ENCODE results near the gene AP1G1.
"Not testable (repeated sequence)": the region's sequence is repeated elsewhere in the genome, so short reads cannot be mapped to it uniquely, and the experiment has no call there.

AP1G1 gene

DNA sequence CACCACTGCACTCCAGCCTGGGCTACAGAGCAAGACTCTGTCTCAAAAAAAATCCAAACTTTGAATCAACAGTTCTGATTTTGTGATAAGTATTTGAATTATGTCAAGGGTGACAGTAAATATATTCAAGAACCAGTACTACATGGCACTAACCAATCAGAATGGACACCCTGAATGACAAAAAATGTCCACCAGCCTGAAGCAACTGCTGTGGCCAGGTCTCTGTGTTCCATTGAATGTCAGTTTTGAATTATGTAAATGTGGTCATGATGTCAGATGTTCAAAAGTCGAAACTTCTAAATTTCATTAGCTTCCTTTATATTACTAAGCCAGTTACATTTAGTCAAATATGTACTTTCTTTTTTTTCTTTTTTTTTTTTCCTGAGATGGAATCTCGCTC, 21.7 kb upstream of the AP1G1 start:
- no peaks in the 10 kb centered on the region for H3K36me3 ChIP-seq (ENCODE audit: control insufficient read depth, low read length)
- H3K4me2 ChIP-seq (ENCODE audit: low read length), result no peak overlapping the region
- H3F3A ChIP-seq (ENCODE audit: control insufficient read depth, insufficient read depth), result no peaks in the 10 kb centered on the region
- H3K27me3 ChIP-seq (ENCODE audit: control insufficient read depth, low read length), result peaks cover 3% of the 10 kb centered on the region; the same call in 1 of the 2 replicates
- H3K27ac ChIP-seq (ENCODE audit: low read depth, low read length), result no peak overlapping the region
- H3K4me3 ChIP-seq (ENCODE audit: low read length), result no peak overlapping the region
- H3K4me1 ChIP-seq (ENCODE audit: control insufficient read depth, low read length), result no peaks in the 10 kb centered on the region
- TF ChIP-seq EZH2phosphoT487 (IDR thresholded peaks at IDR 0.05; ENCODE audit: borderline replicate concordance, low read length) (no peak), CTCF (IDR thresholded peaks at IDR 0.05; ENCODE audit: low read depth, low read length, poor library complexity, severe bottlenecking) (no peak)
- no peaks in the 10 kb centered on the region for H4K20me1 ChIP-seq (ENCODE audit: control insufficient read depth, insufficient read depth, low read depth, low read length)
- no peaks in the 10 kb centered on the region for H3K9me2 ChIP-seq (replicated peaks; ENCODE audit: control insufficient read depth, low read length)
- H3K9me3 ChIP-seq (ENCODE audit: control insufficient read depth, insufficient read depth, low read length), result no peaks in the 10 kb centered on the region
- H3K79me2 ChIP-seq (ENCODE audit: control insufficient read depth, low read length), result no peaks in the 10 kb centered on the region

- no peaks in the 10 kb centered on the region for H3K9me2 ChIP-seq (replicated peaks; ENCODE audit: control insufficient read depth, low read length)
- no peaks in the 10 kb centered on the region for H3K36me3 ChIP-seq (ENCODE audit: control insufficient read depth, low read length)
- no peaks in the 10 kb centered on the region for H3K79me2 ChIP-seq (ENCODE audit: control insufficient read depth, low read length)
- H3F3A ChIP-seq (ENCODE audit: control insufficient read depth, insufficient read depth), result no peaks in the 10 kb centered on the region
- no peak for TF ChIP-seq EZH2phosphoT487 (IDR thresholded peaks at IDR 0.05; ENCODE audit: borderline replicate concordance, low read length)
- no peak for TF ChIP-seq CTCF (IDR thresholded peaks at IDR 0.05; ENCODE audit: low read depth, low read length, poor library complexity, severe bottlenecking)
- H3K4me1 ChIP-seq (ENCODE audit: control insufficient read depth, low read length), result no peaks in the 10 kb centered on the region
- H4K20me1 ChIP-seq (ENCODE audit: control insufficient read depth, insufficient read depth, low read depth, low read length), result no peaks in the 10 kb centered on the region
- no peak overlapping the region for H3K27ac ChIP-seq (ENCODE audit: low read depth, low read length)
- no peak overlapping the region for H3K4me3 ChIP-seq (ENCODE audit: low read length)
- H3K27me3 ChIP-seq (ENCODE audit: control insufficient read depth, low read length), result peaks cover 3% of the 10 kb centered on the region; the same call in 1 of the 2 replicates
- no peak overlapping the region for H3K4me2 ChIP-seq (ENCODE audit: low read length)
- no peaks in the 10 kb centered on the region for H3K9me3 ChIP-seq (ENCODE audit: control insufficient read depth, insufficient read depth, low read length)
Observed at GRCh38 chr16:71826533-71827017, 17.9 kb upstream of the AP1G1 start.

GRCh38 chr16:71817155-71817500, 8.5 kb upstream of the AP1G1 start:
- not testable (repeated sequence) for H3K9me3 ChIP-seq (ENCODE audit: control insufficient read depth, insufficient read depth, low read length); H4K20me1 ChIP-seq (ENCODE audit: control insufficient read depth, insufficient read depth, low read depth, low read length); H3K79me2 ChIP-seq (ENCODE audit: control insufficient read depth, low read length); H3K27me3 ChIP-seq (ENCODE audit: control insufficient read depth, low read length); H3F3A ChIP-seq (ENCODE audit: control insufficient read depth, insufficient read depth); H3K36me3 ChIP-seq (ENCODE audit: control insufficient read depth, low read length); H3K9me2 ChIP-seq (replicated peaks; ENCODE audit: control insufficient read depth, low read length)
- H3K4me2 ChIP-seq (ENCODE audit: low read length), result peak overlapping the region; percentile 53
- peaks cover 29% of the 10 kb centered on the region for H3K4me1 ChIP-seq (ENCODE audit: control insufficient read depth, low read length)
- peak overlapping the region; percentile 20; the same call in 1 of the 2 replicates for H3K4me3 ChIP-seq (ENCODE audit: low read length)
- H3K27ac ChIP-seq (ENCODE audit: low read depth, low read length), result peak overlapping the region; percentile 24; the same call in 1 of the 2 replicates

- H3K4me3 ChIP-seq (ENCODE audit: low read length), result no peak overlapping the region
- H3K4me1 ChIP-seq (ENCODE audit: control insufficient read depth, low read length), result peaks cover 23% of the 10 kb centered on the region
- no peaks in the 10 kb centered on the region for H3K9me3 ChIP-seq (ENCODE audit: control insufficient read depth, insufficient read depth, low read length)
- no peaks in the 10 kb centered on the region for H3K9me2 ChIP-seq (replicated peaks; ENCODE audit: control insufficient read depth, low read length)
- no peak overlapping the region for H3K4me2 ChIP-seq (ENCODE audit: low read length)
- no peaks in the 10 kb centered on the region for H3F3A ChIP-seq (ENCODE audit: control insufficient read depth, insufficient read depth)
- H3K79me2 ChIP-seq (ENCODE audit: control insufficient read depth, low read length), result peaks cover 25% of the 10 kb centered on the region
- no peak for TF ChIP-seq EZH2phosphoT487 (IDR thresholded peaks at IDR 0.05; ENCODE audit: borderline replicate concordance, low read length)
- TF ChIP-seq CTCF (IDR thresholded peaks at IDR 0.05; ENCODE audit: low read depth, low read length, poor library complexity, severe bottlenecking), result no peak
- H3K27me3 ChIP-seq (ENCODE audit: control insufficient read depth, low read length), result no peaks in the 10 kb centered on the region
- H4K20me1 ChIP-seq (ENCODE audit: control insufficient read depth, insufficient read depth, low read depth, low read length), result peaks cover 4% of the 10 kb centered on the region; the same call in 1 of the 2 replicates
- H3K27ac ChIP-seq (ENCODE audit: low read depth, low read length), result no peak overlapping the region
- H3K36me3 ChIP-seq (ENCODE audit: control insufficient read depth, low read length), result peaks cover 16% of the 10 kb centered on the region
Observed at GRCh38 chr16:71811261-71811803, 2.7 kb upstream of the AP1G1 start.

DNA sequence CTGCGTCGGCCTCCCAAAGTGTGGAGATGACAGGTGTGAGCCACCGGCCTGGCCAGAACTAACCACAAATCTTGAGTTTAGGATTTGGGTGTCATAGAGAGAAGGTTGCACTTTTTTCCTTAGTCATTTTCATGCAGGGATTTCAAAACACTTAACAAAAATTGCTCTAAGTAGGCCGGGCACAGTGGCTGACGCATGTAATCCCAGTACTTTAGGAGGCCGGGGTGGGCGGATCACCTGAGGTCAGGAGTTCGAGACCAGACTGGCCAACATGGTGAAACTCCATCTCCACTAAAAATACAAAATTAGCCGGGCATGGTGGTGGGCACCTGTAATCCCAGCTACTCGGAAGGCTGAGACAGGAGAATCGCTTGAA, 1.5 kb upstream of the AP1G1 start:
- H3K27me3 ChIP-seq (ENCODE audit: control insufficient read depth, low read length); H4K20me1 ChIP-seq (ENCODE audit: control insufficient read depth, insufficient read depth, low read depth, low read length); H3F3A ChIP-seq (ENCODE audit: control insufficient read depth, insufficient read depth); H3K9me2 ChIP-seq (replicated peaks; ENCODE audit: control insufficient read depth, low read length); H3K9me3 ChIP-seq (ENCODE audit: control insufficient read depth, insufficient read depth, low read length); H3K27ac ChIP-seq (ENCODE audit: low read depth, low read length); H3K4me3 ChIP-seq (ENCODE audit: low read length): not testable (repeated sequence)
- peaks cover 23% of the 10 kb centered on the region for H3K4me1 ChIP-seq (ENCODE audit: control insufficient read depth, low read length)
- H3K36me3 ChIP-seq (ENCODE audit: control insufficient read depth, low read length), result peaks cover 22% of the 10 kb centered on the region
- peak overlapping the region; percentile 62 for H3K4me2 ChIP-seq (ENCODE audit: low read length)
- H3K79me2 ChIP-seq (ENCODE audit: control insufficient read depth, low read length), result peaks cover 37% of the 10 kb centered on the region
